HG02678 (cell line): ENCODE data around the gene BUD31.
A peak's percentile ranks its signal among the peaks of the same experiment; 100 is the strongest.
"Not testable (repeated sequence)": the region's sequence is repeated elsewhere in the genome, so short reads cannot be mapped to it uniquely, and the experiment has no call there.

ENCODE experiments used
- ATAC-seq: cut with Tn5 transposase; IDR thresholded peaks from one replicate; pipeline ENCODE4 v1.9.1; 2021; ENCODE audit warnings: mild to moderate bottlenecking, moderate library complexity; ENCODE audit not compliant: unreplicated experiment

BUD31 gene

GRCh38 chr7:99408379-99409191 is at the start of gene BUD31, which contains the start of gene PDAP1:
Gene BUD31, plus strand, starts transcription at chr7:99408969. Its CDS starts 2,124 bp downstream, at chr7:99411093.
Gene PDAP1, minus strand, starts transcription at chr7:99408597. Its CDS starts 49 bp downstream, at chr7:99408548.
- peak; percentile 75 for ATAC-seq

GRCh38 chr7:99359465-99360154 is 49.2 kb upstream of the BUD31 start:
- no peak for ATAC-seq

- ATAC-seq = no peak
Measured at GRCh38 chr7:99362801-99363200, 46.0 kb upstream of the BUD31 start.

- ATAC-seq = no peak
Measured at GRCh38 chr7:99363286-99363685, 45.5 kb upstream of the BUD31 start.

GRCh38 chr7:99365318-99366141 is 43.2 kb upstream of the BUD31 start:
- ATAC-seq = no peak

GRCh38 chr7:99366646-99367045 is 42.1 kb upstream of the BUD31 start:
- no peak for ATAC-seq

GRCh38 chr7:99368750-99369389 is 39.9 kb upstream of the BUD31 start:
- ATAC-seq = no peak

- ATAC-seq = no peak
Measured at GRCh38 chr7:99369767-99370391, 38.9 kb upstream of the BUD31 start.

GRCh38 chr7:99371376-99371920 is 37.3 kb upstream of the BUD31 start:
- no peak for ATAC-seq

GRCh38 chr7:99372275-99373090 is 36.3 kb upstream of the BUD31 start:
- ATAC-seq = no peak

- no peak for ATAC-seq
Measured at GRCh38 chr7:99373091-99374066, 35.4 kb upstream of the BUD31 start.

- peak; percentile 63 for ATAC-seq
Measured at GRCh38 chr7:99374111-99375064, 34.4 kb upstream of the BUD31 start, which contains the start of gene ARPC1B. Gene ARPC1B, plus strand, starts transcription at chr7:99374730. Its CDS starts 10,985 bp downstream, at chr7:99385715.

- ATAC-seq = peak; percentile 44
Measured at GRCh38 chr7:99375070-99375807, 33.5 kb upstream of the BUD31 start.

GRCh38 chr7:99379043-99379577 is 29.7 kb upstream of the BUD31 start:
- ATAC-seq = no peak

- not testable (repeated sequence) for ATAC-seq
Measured at GRCh38 chr7:99379693-99380031, 29.1 kb upstream of the BUD31 start.
